Activated CD4-positive, alpha-beta T cell treated with anti-CD3 and anti-CD28 coated beads, Interleukin-2, amount 50 U/mL, for 16 hours (primary cell): Measurements from ENCODE around the gene AVEN.
A peak's percentile ranks its signal among the peaks of the same experiment; 100 is the strongest.
"Not testable (repeated sequence)": the region's sequence is repeated elsewhere in the genome, so short reads cannot be mapped to it uniquely, and the experiment has no call there.

Experiments used
- DNase-seq: peaks from one replicate; pipeline ENCODE4 v3.0.0-alpha.2; 2020

AVEN gene

DNA sequence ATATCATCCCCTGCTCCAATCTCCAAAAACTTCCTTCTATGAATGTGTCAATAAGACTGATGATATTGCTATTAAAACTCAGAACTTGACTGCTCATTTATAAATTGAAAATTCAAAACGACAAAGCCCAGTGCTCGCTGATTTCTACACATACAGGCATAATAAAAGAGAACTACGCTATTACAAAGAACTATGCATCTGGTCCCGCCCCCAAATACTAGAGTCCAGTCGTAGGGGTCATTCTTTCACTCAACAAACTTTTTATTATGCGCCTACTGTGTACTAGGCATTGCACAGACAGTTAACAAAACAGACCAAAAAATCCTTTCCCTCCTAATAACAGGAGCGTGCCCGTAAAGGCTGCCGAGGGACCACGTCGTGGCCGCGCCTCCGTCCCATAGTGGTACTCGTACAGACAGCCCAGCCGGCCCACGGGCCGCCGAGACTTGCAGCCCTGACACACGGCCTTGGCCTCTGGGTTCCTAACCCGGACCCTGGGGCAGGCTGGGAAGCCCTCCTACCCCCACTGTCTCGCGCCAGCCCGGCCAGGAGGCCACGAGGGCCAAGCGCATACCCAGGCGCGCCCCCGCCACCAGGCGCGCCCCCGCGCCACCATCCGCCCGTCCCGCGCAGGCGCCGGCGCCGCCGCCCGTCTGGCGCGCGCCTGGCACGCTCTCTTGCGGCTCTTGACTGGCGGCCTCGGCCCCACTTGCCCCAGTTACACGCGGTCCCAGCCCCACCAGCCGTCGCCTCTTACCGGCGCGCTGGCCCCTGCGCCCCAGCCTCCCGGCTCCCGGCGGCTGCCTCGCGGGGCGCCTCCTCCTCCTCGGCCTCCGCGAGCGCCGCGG is 757 bp downstream of the AVEN start:
- DNase-seq = peak; percentile 69

DNA sequence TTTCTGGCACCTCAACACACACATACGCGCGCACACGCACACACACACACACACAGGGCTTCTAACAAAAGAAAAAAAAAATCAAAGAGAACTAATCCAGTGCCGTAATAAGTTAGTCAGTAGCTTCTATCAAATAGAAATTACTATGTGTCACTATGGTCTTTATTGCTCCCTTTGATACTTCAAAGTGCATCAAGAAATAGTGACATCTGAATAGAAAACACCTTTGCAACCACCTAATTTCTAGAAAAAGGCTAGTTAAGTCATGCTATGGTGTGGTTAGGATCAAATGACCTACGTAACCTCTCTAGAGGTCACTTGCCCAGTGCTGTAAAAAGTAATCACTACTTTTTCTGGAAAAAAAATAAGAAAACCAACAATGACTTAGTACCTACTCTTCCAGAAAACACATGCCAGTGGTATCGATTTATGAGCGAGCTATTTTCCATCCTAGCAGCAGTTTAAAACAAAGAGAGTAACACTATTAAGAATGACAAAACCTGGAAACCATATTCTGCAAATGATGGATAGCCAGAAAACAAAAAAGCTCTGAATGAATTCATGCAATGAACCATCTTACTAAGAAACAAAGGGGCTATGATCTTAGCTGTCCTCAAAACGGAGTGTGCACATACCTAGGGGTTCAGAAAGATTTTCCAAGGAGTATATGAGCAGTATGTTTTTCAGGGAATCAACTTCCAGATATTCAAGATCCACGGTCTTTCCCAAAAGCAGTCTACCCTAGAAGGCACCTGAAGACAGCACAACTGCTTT is 6.8 kb downstream of the AVEN start:
- no peak for DNase-seq

DNA sequence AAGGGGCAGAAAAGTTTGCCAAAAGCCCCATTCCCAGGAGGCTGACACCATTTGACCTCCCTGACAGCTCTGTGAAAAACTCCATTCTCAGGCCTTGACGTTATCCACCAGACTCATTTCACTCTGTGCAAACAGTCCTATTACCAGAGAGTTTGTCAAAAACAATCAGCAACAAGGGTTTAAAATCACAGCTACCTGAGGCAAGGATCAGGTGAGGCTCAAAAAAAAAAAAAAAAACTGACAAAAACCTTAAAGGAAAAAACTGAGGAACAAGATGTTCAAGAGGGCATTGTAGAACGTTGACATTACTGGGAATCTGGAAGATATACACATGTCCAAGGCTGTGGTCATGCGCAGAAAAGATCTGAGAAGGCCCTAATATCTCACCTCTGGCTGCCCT is 11.4 kb downstream of the AVEN start:
- no peak for DNase-seq

DNA sequence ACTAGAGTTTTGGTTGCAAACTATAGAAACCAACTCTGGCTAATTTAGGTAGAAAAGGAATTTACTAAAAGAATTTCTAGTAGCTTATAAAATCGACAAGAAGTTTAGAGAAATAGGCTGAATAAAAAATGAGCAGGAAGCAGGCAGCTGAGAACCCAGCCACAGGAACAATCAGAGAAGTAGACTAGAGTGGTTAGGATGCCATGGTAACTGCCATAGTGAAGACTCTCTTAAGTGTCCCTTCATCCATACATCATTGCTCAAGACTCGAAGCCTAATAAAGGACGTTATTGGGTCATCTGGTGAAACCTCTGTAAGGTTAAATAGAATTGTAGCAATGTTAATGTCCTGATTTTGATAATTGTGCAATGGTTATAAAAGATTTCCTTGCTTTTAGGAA is 13.8 kb downstream of the AVEN start:
- DNase-seq = no peak

DNA sequence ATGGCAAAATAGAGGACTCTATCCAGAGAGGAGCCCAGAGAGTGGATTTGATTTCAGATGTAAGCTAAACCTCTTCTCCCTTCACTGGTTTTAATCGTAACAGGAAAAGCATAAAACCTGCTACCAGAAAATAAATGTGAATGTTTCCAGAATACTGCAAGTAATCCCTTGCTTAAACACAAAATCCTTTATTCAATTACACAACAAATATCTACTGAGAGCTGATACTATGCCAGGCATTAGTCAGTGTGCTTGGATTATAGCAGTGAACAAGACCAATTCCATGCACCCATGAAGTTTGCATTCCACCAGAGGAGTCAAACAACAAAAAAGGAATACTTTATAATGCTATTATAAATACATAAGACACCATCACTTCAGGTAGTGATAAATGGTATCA is 15.1 kb downstream of the AVEN start:
- DNase-seq = no peak

DNA sequence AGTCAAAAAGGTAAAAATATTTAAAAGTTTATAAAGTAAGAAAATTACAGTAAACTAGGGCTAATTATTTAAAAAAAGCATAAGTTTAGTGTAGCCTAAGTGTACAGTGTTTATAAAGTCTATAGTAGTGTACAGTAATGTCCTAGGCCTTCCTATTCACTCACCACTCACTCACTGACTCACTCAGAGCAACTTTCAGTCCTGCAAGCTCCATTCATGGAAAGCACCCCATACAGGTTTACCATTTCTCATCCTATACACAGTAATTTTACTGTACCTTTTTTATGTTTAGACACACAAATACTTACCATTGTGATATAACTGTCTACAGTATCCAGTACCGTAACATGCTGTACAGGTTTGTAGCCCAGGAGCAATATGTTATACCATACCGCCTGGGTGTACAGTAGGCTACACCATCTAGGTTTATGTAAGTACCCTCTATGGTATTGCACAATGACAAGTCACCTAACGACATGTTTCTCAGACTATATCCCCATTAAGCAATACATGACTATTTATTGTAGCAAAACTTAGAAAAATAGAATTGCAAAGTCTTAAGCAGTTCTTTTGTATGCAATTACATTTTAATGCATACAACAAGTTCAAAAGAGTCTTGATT is 19.5 kb downstream of the AVEN start:
- no peak for DNase-seq

DNA sequence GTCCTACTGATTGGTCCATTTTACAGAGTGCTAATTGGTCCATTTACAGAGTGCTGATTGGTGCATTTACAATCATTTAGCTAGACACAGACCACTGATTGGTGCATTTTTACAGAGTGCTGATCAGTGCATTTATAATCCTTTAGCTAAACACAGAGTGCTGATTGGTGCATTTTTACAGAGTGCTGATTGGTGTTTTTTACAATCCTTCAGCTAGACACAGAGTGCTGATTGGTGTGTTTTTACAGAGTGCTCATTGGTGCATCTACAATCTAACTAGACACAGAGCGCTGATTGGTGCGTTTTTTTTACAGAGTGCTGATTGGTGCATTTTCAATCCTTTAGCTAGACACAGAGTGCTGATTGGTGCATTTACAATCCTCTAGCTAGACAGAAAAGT is 20.3 kb downstream of the AVEN start:
- not testable (repeated sequence) for DNase-seq

DNA sequence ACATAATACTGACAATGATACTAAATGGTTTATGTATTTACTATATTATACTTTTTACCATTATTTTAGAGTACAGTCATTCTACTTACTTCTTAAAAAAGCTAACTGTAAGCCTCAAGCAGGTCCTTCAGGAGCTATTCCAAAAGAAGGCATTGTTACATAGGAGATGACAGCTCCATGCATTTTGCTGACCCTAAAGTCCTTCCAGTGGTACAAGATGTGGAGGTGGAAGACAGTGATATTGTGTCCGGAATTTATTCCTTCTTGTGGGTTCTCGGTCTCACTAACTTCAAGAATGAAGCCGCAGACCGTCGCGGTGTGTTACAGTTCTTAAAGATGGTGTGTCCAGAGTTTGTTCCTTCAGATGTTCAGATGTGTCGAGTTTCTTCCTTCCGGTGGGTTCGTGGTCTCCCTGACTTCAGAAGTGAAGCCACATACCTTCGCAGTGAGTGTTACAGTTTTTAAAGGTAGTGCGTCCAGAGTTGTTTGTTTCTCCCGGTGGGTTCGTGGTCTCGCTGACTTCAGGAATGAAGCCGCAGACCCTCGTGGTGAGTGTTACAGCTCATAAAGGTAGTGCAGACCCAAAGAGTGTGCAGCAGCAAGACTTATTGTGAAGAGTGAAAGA is 20.9 kb downstream of the AVEN start:
- peak; percentile 59 for DNase-seq

DNA sequence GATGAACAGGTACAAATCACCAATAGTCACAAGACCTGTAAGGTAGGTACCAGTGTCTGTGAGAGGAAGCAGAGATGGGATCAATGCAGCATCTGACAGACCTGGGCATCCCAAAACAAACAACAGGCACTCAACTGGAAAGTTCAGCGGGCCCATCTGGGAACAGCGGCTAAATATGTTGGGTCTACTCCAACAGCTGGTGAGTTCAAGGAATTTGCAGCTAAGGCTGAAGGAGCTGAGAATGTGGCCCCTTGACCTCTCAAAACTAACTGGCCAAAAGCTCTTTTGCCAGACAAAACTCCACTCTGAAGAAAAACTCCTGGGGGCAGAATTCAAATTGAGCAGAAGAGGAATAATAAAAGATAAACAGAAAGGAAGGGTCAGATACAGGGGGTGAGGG is 24.4 kb downstream of the AVEN start:
- no peak for DNase-seq

DNA sequence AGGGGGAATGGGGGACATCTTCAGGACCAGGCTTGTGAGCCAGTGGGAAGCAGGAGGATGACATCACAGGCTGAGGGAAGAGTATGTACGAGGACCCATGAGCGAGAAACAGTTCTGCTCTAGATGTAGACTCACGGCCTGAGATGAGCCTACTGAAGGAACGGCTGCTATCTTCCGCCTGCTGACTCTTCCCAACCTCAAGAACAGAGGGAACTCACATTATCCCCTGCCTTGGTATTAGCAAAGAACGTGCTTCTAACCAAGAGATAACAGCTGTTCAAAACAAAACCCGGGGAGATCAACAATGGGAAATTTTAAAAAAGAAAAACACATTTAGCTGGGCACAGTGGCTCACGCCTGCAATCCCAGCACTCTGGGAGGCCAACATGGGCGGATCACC is 25.3 kb downstream of the AVEN start:
- DNase-seq = no peak

DNA sequence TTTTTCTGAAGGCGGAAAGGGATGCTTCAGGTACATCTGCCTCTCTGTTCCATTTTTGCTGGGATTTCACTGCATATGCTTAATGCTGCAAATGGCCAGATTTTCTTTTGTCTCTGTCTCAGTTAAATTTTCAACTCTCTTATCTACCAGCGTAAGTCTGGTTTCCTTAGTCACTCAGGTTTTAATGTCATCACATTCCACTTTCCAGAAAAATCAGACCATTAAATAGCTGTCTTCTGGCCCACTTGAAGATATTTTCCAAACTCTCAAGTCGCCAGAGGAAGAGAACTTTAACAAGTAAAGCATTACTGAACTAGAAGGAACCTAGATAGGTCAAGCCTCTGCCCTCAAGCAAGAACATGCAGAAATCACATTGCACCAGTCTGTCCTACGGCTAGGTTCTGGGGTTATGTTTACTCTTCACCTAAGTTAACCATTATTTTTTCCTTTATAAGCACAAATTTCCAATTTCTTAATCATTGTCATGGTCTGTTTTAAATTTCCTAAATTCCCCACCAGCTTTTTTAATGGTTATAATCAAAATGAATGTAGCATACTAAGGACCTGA is 26.5 kb downstream of the AVEN start:
- no peak for DNase-seq

DNA sequence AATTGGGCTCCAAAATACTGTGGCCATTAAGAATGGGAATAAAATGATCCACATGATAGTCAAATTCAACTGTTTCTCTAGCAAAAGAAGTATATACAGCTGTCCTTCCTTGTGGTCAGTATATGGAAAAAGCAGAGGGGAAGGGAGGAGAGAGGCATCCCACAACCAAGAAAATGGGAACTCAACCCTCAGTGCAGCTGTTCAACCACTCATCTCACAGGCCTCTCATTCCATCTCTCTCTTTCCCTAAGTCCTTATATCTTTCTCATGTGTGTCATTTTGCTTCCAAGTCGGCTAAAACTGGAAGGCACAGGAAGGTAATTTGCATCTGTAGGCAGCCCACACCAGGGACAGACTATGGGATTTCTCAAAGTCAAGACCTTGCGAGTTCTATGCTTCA is 27.5 kb downstream of the AVEN start:
- DNase-seq = no peak

DNA sequence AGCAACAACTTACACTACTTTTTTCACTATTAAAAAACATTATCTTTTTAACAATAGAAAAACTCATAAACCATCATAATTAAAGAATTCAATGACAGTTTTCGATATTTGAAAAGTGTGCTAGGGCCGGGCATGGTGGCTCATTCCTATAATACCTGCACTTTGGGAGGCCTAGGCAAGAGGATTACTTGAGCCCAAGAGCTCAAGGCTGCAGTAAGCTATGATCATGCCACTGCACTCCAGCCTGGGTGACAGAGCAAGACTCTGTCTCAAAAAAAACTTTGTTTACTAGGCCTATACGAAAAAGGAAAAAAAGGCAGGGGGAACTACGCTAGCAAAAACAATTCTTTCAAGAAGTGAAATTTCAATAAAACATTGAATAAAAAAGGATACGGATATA is 28.1 kb downstream of the AVEN start:
- no peak for DNase-seq

DNA sequence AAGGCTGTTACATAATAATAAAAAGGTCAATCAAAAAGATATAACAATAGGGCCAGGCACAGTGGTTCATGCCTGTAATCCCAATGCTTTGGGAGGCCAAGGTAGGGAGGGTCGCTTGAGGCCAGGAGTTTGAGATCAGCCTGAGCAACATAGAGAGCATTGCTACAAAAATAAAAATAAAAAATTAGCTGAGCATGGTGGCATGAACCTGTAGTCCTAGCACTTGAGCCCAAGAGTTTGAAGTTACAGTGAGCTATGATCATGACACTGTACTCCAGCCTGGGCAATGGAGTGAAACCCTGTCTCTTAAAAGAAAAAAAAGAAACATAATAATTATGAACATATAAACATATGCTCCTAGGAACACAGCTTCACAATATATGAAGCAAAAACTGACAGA is 29.3 kb downstream of the AVEN start:
- DNase-seq = no peak

DNA sequence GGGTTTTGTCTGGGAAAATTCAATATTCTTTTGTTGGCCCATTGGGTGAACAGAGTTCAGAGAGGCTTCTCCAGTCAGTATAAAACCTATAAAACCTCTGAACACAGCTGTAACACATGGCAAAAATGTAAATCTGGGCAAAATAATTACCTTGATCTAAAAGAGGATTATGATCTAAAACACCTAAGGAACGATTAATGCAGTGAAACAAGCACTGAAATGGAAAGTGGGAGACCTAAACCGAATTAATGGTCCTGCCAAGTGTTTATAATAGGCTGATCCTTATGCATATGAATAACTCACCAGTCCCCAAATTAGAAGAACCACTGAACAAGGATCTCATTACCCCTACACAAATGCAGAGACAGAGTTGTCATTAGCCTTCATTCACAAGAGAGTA is 32.6 kb downstream of the AVEN start:
- DNase-seq = no peak

DNA sequence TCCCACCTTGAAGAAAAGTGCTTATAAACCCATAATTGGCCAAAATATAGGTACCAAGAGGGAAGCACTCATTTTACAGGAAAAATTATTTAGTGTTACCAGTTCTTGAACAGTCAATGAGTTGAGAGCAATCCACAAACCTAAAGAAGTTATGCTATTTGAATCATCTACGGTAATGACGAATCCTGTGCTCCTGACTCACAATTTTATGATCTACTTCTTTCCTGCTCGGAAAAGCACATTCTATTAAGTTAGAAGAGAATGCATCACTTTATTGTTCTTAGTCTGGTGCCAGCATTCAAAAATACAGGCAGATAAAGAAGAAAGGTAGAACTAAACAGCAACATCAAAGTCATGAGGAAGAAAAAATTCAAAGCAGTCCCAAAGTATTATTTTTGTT is 37.5 kb downstream of the AVEN start:
- DNase-seq = no peak

DNA sequence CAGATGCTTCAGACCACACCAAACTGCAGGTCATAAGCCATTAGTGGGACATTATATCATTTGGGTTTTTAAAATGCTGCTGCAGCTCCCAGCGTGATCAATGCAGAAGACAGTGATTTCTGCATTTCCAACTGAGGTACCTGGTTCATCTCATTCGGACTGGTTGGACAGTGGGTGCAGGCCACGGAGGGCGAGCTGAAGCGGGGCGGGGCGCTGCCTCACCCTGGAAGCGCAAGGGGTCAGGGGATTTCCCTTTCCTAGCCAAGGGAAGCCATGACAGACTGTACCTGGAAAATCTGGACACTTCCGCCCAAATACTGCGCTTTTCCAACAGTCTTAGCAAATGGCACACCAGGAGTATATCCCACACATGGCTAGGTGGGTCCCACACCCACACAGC is 43.3 kb downstream of the AVEN start:
- not testable (repeated sequence) for DNase-seq

DNA sequence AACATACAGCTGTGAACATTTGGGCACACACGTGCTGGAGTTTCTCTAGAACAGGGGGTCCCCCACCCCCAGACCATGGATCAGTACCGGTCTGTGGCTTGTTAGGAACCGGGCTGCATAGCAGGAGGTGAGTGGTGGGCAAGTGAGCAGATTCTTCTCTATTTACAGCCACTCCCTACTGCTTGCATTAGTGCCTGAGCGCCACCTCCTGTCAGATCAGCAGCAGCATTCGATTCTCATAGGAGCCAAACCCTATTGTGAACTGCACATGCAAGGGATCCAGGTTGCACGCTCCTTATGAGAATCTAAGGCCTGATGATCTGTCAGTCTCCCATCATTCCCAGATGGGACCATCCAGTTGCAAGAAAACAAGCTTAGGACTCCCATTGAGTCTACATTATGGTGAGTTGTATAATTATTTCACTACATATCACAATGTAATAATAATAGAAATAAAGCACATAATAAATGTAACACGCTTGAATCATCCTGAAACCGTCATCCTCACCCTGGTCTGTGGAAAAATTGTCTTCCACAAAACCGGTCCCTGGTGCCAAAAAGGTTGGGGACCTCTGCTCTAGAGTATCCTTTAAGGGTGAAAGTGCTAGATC is 44.9 kb downstream of the AVEN start:
- peak; percentile 5 for DNase-seq

DNA sequence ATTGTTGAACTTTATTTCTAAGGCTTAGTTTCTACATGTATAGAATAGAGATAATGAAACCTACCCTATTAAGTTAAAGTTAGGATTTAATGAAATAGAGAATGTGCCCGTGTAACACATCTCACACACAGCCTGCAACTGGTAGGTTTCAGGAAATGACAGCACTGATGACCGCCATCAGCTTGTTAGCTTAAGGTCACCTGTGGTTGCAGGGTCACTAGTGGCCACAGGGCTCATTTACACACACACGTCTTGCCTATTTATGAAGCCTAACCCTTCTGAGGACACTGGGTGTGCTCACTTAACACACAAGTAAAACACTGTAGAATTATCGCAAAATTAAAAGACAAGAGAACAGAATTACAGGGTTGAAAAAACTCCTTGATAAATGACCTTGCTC is 50.6 kb downstream of the AVEN start:
- no peak for DNase-seq

DNA sequence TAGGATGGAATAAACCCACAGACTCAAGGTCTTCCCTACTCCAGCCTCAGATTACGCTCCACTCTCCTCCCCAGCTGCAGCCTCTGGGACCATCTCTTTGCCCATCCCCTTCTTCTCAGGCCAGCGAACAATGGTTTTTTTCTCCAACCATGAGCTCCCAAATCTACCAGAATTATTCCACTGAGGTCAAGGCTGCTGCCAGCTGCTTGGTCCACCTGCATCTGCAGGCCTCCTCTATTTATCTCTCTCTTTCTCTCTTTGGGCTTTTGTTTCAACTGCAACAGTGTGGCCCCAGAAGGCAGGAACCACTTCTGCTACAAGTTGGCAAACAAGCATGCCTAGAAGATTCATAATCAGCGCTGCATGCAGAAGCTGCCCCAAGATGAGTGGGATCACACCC is 51.6 kb downstream of the AVEN start:
- DNase-seq = no peak

DNA sequence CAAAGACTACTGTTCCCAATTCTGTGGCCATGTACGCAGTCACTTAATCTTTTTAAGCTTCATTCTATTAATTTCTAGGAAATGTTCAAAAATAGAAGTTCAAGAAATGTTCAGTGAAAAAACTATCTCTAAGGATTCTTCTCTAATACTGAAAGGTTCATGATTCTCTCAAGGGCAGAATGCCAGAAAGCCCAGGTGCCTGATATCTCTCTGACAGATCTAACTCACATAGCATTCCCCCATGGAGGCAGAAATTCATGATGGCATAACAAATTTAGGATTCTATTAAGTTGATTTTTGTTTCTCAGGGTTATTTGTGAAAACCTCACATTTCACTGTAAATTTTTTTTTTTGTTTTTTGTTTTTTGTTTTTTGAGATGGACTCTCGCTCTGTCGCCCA is 53.3 kb downstream of the AVEN start:
- DNase-seq = no peak

DNA sequence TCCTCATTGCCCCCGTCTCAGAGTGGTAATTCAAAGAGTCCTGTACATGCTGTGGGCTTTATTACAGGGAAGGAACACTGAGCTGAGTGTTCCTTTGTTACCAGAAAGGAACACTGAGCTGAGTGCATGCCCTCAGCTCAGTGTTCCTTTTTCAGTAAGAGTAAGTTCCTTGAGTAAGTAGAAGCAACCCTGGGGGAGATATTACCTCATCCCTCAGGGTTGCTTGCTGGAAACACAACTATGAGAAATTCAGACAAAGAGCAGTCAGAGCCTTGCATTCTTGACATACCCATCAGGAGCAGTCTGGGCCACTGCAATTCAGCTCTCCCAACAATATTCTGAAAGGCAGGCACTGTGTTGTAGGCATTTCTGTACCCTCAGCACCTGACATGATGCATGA is 53.7 kb downstream of the AVEN start:
- no peak for DNase-seq

DNA sequence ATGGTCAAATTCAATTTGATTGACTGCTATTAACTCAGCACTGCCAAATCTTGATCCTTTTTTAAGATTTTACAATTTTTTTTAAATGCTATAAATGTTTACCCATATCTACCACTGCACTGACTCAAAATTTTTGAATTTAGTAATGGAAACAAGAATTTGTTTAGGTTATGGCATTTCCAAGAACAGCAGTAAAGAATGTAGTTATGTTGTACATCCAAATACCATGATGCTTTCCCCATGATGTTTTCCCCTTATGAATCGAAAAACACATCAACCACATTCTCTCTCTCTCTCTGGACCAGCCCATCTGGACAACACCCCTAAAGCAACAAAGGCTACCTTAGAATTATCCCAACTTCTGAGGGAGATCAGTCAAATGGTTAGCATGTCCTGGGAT is 56.5 kb downstream of the AVEN start:
- no peak for DNase-seq
